Keratinocyte (primary cell): Measurements from ENCODE around the gene WDR33. TPM values are rescaled to one million over a fixed set of nuclear protein-coding genes. Genes with fewer than 3 reads are reported as not detected.

Experiments used
- DNase-seq: peaks from one replicate; pipeline ENCODE4 v3.0.0-alpha.2; 2011; ENCODE audit warnings: low read depth, missing footprints, low spot score
- FAIRE-seq: peaks from 2 replicates; lab custom pipeline; 2011; peaks lifted over from hg19 to GRCh38; lab: Jason Lieb, UNC
- H2AFZ ChIP-seq: 2 replicates; pipeline ENCODE4 v1.6.0; 2012; ENCODE audit warnings: low read length, control low read depth, inconsistent platforms; ENCODE audit not compliant: control insufficient read depth
- H3K27ac ChIP-seq: 2 replicates; pipeline ENCODE4 v1.5.1; 2011; ENCODE audit warnings: low read length; ENCODE audit not compliant: control insufficient read depth, insufficient read depth
- H3K27me3 ChIP-seq: 3 replicates; pipeline ENCODE4 v1.6.0; 2011; ENCODE audit warnings: low read length; ENCODE audit not compliant: control insufficient read depth, insufficient read depth; ENCODE audit errors: extremely low read depth
- H3K36me3 ChIP-seq, 2 experiments: 2 replicates in 1 of 2; 3 replicates in 1 of 2; pipeline ENCODE4 v1.5.1; 2011; ENCODE audit warnings: low read length in 2 of 2, mild to moderate bottlenecking in 1 of 2; ENCODE audit not compliant: control insufficient read depth in 2 of 2, insufficient read depth in 2 of 2; ENCODE audit errors: extremely low read depth in 1 of 2
- H3K4me1 ChIP-seq: 3 replicates; pipeline ENCODE4 v1.5.1; 2011; ENCODE audit warnings: low read length; ENCODE audit not compliant: control insufficient read depth, insufficient read depth; ENCODE audit errors: extremely low read depth
- H3K4me2 ChIP-seq: 3 replicates; pipeline ENCODE4 v1.6.0; 2011; ENCODE audit warnings: low read depth, low read length; ENCODE audit not compliant: control insufficient read depth, insufficient read depth; ENCODE audit errors: extremely low read depth
- H3K4me3 ChIP-seq, 3 experiments: fragments of 200-600 bp in 1 of 3; sonication (generic) in 1 of 3; 2 replicates in 2 of 3; 3 replicates in 1 of 3; pipeline ENCODE4 v1.5.1; 2011 to 2016; ENCODE audit warnings: low read length in 3 of 3, mild to moderate bottlenecking in 3 of 3, control low read depth in 2 of 3, inconsistent platforms in 1 of 3, low read depth in 1 of 3, mixed read lengths in 1 of 3, mixed run types in 1 of 3, moderate library complexity in 1 of 3; ENCODE audit not compliant: control insufficient read depth in 2 of 3, insufficient read depth in 2 of 3; ENCODE audit errors: extremely low read depth in 1 of 3
- H3K79me2 ChIP-seq: 2 replicates; pipeline ENCODE4 v1.6.0; 2012; ENCODE audit warnings: low read length; ENCODE audit not compliant: control insufficient read depth, insufficient read depth
- H3K9ac ChIP-seq: 3 replicates; pipeline ENCODE4 v1.6.0; 2011; ENCODE audit warnings: low read length; ENCODE audit not compliant: control insufficient read depth, insufficient read depth; ENCODE audit errors: extremely low read depth
- H3K9me1 ChIP-seq: 3 replicates; pipeline ENCODE4 v1.6.0; 2011; ENCODE audit warnings: low read length; ENCODE audit not compliant: control insufficient read depth, insufficient read depth; ENCODE audit errors: extremely low read depth
- H3K9me3 ChIP-seq: 2 replicates; pipeline ENCODE4 v1.5.1; 2012; ENCODE audit warnings: low read depth, low read length; ENCODE audit not compliant: control insufficient read depth
- H4K20me1 ChIP-seq: 3 replicates; pipeline ENCODE4 v1.6.0; 2011; ENCODE audit warnings: low read length; ENCODE audit not compliant: control insufficient read depth, insufficient read depth; ENCODE audit errors: extremely low read depth
- EZH2 ChIP-seq: IDR thresholded peaks from one replicate; pipeline ENCODE4 v1.6.1; 2012; ENCODE audit warnings: inconsistent platforms, mild to moderate bottlenecking, low read length, moderate library complexity
- dilution Hi-C: fragments of 300-500 bp; cut with MboI; formaldehyde crosslinking; loops from one replicate; pipeline ENCODE4 v1.7.0; 2020; ENCODE audit warnings: low sequenced_read_pairs; ENCODE audit not compliant: extremely low pct_ligation_motif_present
- polyA plus RNA-seq, 5 experiments: library from polyadenylated mRNA; depleted of rRNA in 3 of 5; stranded (reverse) in 3 of 5; stranded (forward) in 1 of 5; unstranded in 1 of 5; fragments of >200 nt; gene quantifications; 1 replicate in 1 of 5; 2 replicates in 3 of 5; 3 replicates in 1 of 5; pipeline versions ENCODE4 v1.2.1 to v1.2.3, GENCODE V29; 2011 to 2012; ENCODE audit warnings: missing spikeins in 2 of 5, low read depth in 1 of 5, low replicate concordance in 1 of 5
- TF ChIP-seq, protein P1 (sequence below), 3 experiments: IDR thresholded peaks in 1 of 3; conservative IDR thresholded peaks in 1 of 3; optimal IDR thresholded peaks in 1 of 3; 2 replicates in 2 of 3; 3 replicates in 1 of 3; pipeline versions ENCODE3 to v1.5.1; 2011; ENCODE audit warnings: low read length in 3 of 3, mild to moderate bottlenecking in 3 of 3, moderate library complexity in 2 of 3, control low read depth in 1 of 3, inconsistent platforms in 1 of 3; ENCODE audit not compliant: insufficient read depth in 2 of 3; ENCODE audit errors: extremely low read depth in 1 of 3

Gene WDR33
- polyA plus RNA-seq, 1 donor (not counting 4 experiments of a cell fraction or from before 2014, with no cell fraction given): 44.5 TPM

DNA sequence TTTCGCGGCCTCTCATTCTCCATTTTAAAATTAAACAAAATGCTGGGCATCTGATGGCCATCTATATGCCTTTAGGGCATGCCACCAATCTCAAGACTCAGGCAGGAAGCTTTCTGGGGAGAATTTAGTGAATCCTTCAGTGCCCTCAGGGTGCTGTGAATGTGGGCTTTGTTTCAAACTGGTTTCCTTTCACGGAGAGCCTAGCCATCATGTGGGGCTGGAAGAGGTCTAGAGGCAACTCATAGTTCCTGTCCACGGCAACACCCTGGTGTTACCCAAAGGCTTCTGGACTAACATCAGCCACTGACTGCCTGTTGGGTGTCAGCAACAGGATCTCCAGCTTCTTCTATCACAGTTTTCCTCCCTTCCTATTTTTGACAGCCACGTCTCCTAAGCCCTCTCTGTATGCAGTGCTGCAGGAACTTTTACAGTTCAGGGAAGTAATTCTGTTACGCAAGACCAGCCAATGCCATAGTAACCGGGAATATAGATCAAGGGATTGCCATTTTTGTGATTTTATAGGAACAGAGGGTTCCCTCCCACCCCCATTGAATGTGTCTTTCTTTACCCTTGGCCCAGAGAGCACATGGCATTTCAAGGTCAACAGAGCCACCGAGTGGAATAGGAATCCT is 7.9 kb upstream of the WDR33 start:
- Histone ChIP-seq H2AFZ (no peak overlapping the region), H3K9me3 (peaks cover 12% of the 10 kb centered on the region), H3K4me1 (no peaks in the 10 kb centered on the region), H3K9ac (no peak overlapping the region), H3K27ac (no peak overlapping the region), H3K79me2 (no peaks in the 10 kb centered on the region), H3K36me3 (no peaks in the 10 kb centered on the region), H3K9me1 (no peaks in the 10 kb centered on the region), H3K27me3 (peaks cover 3% of the 10 kb centered on the region), H3K4me3 (no peak overlapping the region), H3K4me2 (no peak overlapping the region), H4K20me1 (no peaks in the 10 kb centered on the region)
- no peak for FAIRE-seq
- DNase-seq: no peak
- dilution Hi-C loops: no loop called here
- TF ChIP-seq EZH2: no peak
- TF ChIP-seq, protein P1, sequence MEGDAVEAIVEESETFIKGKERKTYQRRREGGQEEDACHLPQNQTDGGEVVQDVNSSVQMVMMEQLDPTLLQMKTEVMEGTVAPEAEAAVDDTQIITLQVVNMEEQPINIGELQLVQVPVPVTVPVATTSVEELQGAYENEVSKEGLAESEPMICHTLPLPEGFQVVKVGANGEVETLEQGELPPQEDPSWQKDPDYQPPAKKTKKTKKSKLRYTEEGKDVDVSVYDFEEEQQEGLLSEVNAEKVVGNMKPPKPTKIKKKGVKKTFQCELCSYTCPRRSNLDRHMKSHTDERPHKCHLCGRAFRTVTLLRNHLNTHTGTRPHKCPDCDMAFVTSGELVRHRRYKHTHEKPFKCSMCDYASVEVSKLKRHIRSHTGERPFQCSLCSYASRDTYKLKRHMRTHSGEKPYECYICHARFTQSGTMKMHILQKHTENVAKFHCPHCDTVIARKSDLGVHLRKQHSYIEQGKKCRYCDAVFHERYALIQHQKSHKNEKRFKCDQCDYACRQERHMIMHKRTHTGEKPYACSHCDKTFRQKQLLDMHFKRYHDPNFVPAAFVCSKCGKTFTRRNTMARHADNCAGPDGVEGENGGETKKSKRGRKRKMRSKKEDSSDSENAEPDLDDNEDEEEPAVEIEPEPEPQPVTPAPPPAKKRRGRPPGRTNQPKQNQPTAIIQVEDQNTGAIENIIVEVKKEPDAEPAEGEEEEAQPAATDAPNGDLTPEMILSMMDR (optimal IDR thresholded peaks at IDR 0.05 in 1 of 3, IDR thresholded peaks at IDR 0.05 in 1 of 3, conservative IDR thresholded peaks at IDR 0.05 in 1 of 3; ENCODE audit: extremely low read depth in 1 of 3, insufficient read depth in 2 of 3, low read length in 3 of 3): no peak

DNA sequence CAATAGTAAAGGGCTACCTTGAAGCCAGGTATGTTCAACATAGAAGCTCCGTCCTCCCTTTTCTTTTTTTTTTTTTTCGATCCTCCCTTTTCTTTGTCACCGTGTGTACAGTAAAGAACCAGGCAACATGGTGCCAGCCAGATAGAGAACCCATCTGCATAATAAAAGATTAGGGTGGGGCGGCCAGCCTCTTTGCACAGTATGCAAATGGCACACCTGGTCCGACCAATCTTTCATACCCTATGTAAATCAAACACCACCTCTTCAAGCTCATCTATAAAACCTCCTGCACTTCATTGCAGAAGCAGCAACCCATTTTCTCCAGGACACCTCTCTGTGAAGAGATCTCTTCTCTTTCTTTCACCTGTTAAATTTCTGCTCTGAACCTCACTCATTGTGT is 7.3 kb upstream of the WDR33 start:
- H3K9ac ChIP-seq: no peak overlapping the region
- DNase-seq (no peak), FAIRE-seq (no peak)
- H3K36me3 ChIP-seq: no peaks in the 10 kb centered on the region
- H3K4me2 ChIP-seq: no peak overlapping the region
- TF ChIP-seq EZH2: no peak
- TF ChIP-seq, protein P1 (optimal IDR thresholded peaks at IDR 0.05 in 1 of 3, IDR thresholded peaks at IDR 0.05 in 1 of 3, conservative IDR thresholded peaks at IDR 0.05 in 1 of 3; ENCODE audit: extremely low read depth in 1 of 3, insufficient read depth in 2 of 3, low read length in 3 of 3): no peak
- H3K79me2 ChIP-seq: no peaks in the 10 kb centered on the region
- no peak overlapping the region for H3K4me3 ChIP-seq
- H3K27me3 ChIP-seq: peaks cover 3% of the 10 kb centered on the region
- H3K4me1 ChIP-seq: no peaks in the 10 kb centered on the region
- dilution Hi-C loops: no loop called here
- H3K27ac ChIP-seq: no peak overlapping the region
- H2AFZ ChIP-seq: no peak overlapping the region
- H4K20me1 ChIP-seq: no peaks in the 10 kb centered on the region
- H3K9me3 ChIP-seq: peaks cover 12% of the 10 kb centered on the region
- H3K9me1 ChIP-seq: no peaks in the 10 kb centered on the region
